H9 (cell line): ENCODE results near the gene SBK2. TPM values are rescaled to one million over a fixed set of nuclear protein-coding genes. Genes with fewer than 3 reads are reported as not detected.

Experiments used
- DNase-seq: peaks from one replicate; pipeline ENCODE4 v3.0.0-alpha.2; 2017
- H2AFZ ChIP-seq: one replicate; pipeline ENCODE4 v1.6.1; 2013; ENCODE audit warnings: mild to moderate bottlenecking, low read length, control low read depth, moderate library complexity
- H2AK5ac ChIP-seq: 2 replicates; pipeline ENCODE4 v1.6.1; 2013; ENCODE audit warnings: low read length, control low read depth, mixed read lengths; ENCODE audit not compliant: insufficient read length
- H2BK120ac ChIP-seq: one replicate; pipeline ENCODE4 v1.6.1; 2013; ENCODE audit warnings: low read depth, mild to moderate bottlenecking, low read length, control low read depth, inconsistent platforms; ENCODE audit not compliant: poor library complexity, severe bottlenecking
- H2BK12ac ChIP-seq: 2 replicates; pipeline ENCODE4 v1.6.1; 2013; ENCODE audit warnings: low read length, control low read depth, mixed read lengths, low read depth; ENCODE audit not compliant: insufficient read length
- H2BK15ac ChIP-seq: 2 replicates; pipeline ENCODE4 v1.6.1; 2013; ENCODE audit warnings: low read depth, low read length, control low read depth
- H2BK20ac ChIP-seq: one replicate; pipeline ENCODE4 v1.6.1; 2013; ENCODE audit warnings: low read depth, mild to moderate bottlenecking, low read length, control low read depth, inconsistent platforms; ENCODE audit not compliant: poor library complexity, severe bottlenecking
- H2BK5ac ChIP-seq: 2 replicates; pipeline ENCODE4 v1.6.1; 2013; ENCODE audit warnings: low read length, control low read depth, mixed read lengths; ENCODE audit not compliant: insufficient read length
- H3K14ac ChIP-seq: 2 replicates; pipeline ENCODE4 v1.6.1; 2013; ENCODE audit warnings: low read length, control low read depth; ENCODE audit not compliant: insufficient read depth
- H3K18ac ChIP-seq: 2 replicates; pipeline ENCODE4 v1.6.1; 2013; ENCODE audit warnings: low read depth, mild to moderate bottlenecking, mixed read lengths, low read length, control low read depth; ENCODE audit not compliant: insufficient read length
- H3K23ac ChIP-seq: 2 replicates; pipeline ENCODE4 v1.6.1; 2013; ENCODE audit warnings: low read length, control low read depth, mixed read lengths, low read depth; ENCODE audit not compliant: insufficient read length
- H3K23me2 ChIP-seq: 2 replicates; pipeline ENCODE4 v1.6.1; 2013; ENCODE audit warnings: low read depth, mild to moderate bottlenecking, mixed read lengths, low read length, control low read depth; ENCODE audit not compliant: insufficient read length, poor library complexity, severe bottlenecking
- H3K27ac ChIP-seq: 2 replicates; pipeline ENCODE4 v1.5.1; 2013; ENCODE audit warnings: low read length, control low read depth, mixed read lengths, low read depth; ENCODE audit not compliant: insufficient read length
- H3K27me3 ChIP-seq: 2 replicates; pipeline ENCODE4 v1.6.1; 2013; ENCODE audit warnings: low read length, control low read depth, inconsistent platforms; ENCODE audit not compliant: insufficient read depth
- H3K4ac ChIP-seq: 2 replicates; pipeline ENCODE4 v1.6.1; 2013; ENCODE audit warnings: low read depth, mild to moderate bottlenecking, control low read depth, inconsistent platforms, low read length, moderate library complexity
- H3K4me1 ChIP-seq: 2 replicates; pipeline ENCODE4 v1.6.1; 2013; ENCODE audit warnings: low read length, control low read depth, inconsistent platforms; ENCODE audit not compliant: insufficient read depth
- H3K4me2 ChIP-seq: 2 replicates; pipeline ENCODE4 v1.6.1; 2013; ENCODE audit warnings: low read length, control low read depth, mixed read lengths; ENCODE audit not compliant: insufficient read length, insufficient read depth
- H3K56ac ChIP-seq: 2 replicates; pipeline ENCODE4 v1.6.1; 2013; ENCODE audit warnings: low read depth, mild to moderate bottlenecking, mixed read lengths, low read length, control low read depth; ENCODE audit not compliant: insufficient read length
- H3K79me1 ChIP-seq: 2 replicates; pipeline ENCODE4 v1.6.1; 2013; ENCODE audit warnings: low read depth, mild to moderate bottlenecking, moderate library complexity, low read length, control low read depth, inconsistent platforms; ENCODE audit not compliant: insufficient read depth, poor library complexity, severe bottlenecking
- H3K79me2 ChIP-seq: 2 replicates; pipeline ENCODE4 v1.6.1; 2013; ENCODE audit warnings: low read length, control low read depth, inconsistent platforms; ENCODE audit not compliant: insufficient read depth
- H3K9ac ChIP-seq: 2 replicates; pipeline ENCODE4 v1.6.1; 2013; ENCODE audit warnings: low read length, control low read depth, mixed read lengths; ENCODE audit not compliant: insufficient read length; ENCODE audit errors: extremely low read depth
- H3K9me3 ChIP-seq: one replicate; pipeline ENCODE4 v1.6.1; 2013; ENCODE audit warnings: low read depth, low read length, inconsistent platforms; ENCODE audit not compliant: control insufficient read depth
- H3T11ph ChIP-seq: one replicate; pipeline ENCODE4 v1.6.1; 2013; ENCODE audit warnings: mild to moderate bottlenecking, low read length, control low read depth, inconsistent platforms
- H4K20me1 ChIP-seq: one replicate; pipeline ENCODE4 v1.6.1; 2013; ENCODE audit not compliant: control insufficient read depth, insufficient read length, insufficient read depth
- H4K5ac ChIP-seq: 2 replicates; pipeline ENCODE4 v1.6.1; 2013; ENCODE audit warnings: low read depth, mild to moderate bottlenecking, mixed read lengths, low read length, control low read depth; ENCODE audit not compliant: insufficient read length
- H4K8ac ChIP-seq: replicated peaks from 2 replicates; pipeline ENCODE4 v1.6.1; 2013; ENCODE audit warnings: low read length, control low read depth, mixed read lengths, low read depth; ENCODE audit not compliant: insufficient read length
- H4K91ac ChIP-seq: 2 replicates; pipeline ENCODE4 v1.6.1; 2013; ENCODE audit warnings: low read depth, mild to moderate bottlenecking, moderate library complexity, mixed read lengths, low read length, control low read depth; ENCODE audit not compliant: insufficient read length
- H3K27ac Mint-ChIP-seq, 3 experiments: 2 replicates in 2 of 3; 3 replicates in 1 of 3; pipeline ENCODE4 v1.8.0; 2020 to 2021; ENCODE audit warnings: mixed read lengths in 3 of 3, mild to moderate bottlenecking in 1 of 3, moderate library complexity in 1 of 3
- H3K27me3 Mint-ChIP-seq: 2 replicates; pipeline ENCODE4 v1.8.0; 2021; ENCODE audit warnings: low read depth, mild to moderate bottlenecking, moderate library complexity, mixed read lengths
- H3K36me3 Mint-ChIP-seq, 3 experiments: 2 replicates in 2 of 3; 3 replicates in 1 of 3; pipeline ENCODE4 v1.8.0; 2020 to 2021; ENCODE audit warnings: low read depth in 3 of 3, mixed read lengths in 3 of 3; ENCODE audit not compliant: insufficient read depth in 1 of 3
- H3K4me1 Mint-ChIP-seq, 2 experiments: 2 replicates each; pipeline ENCODE4 v1.8.0; 2020; ENCODE audit warnings: mixed read lengths in 2 of 2
- H3K4me3 Mint-ChIP-seq, 2 experiments: 2 replicates in 1 of 2; 3 replicates in 1 of 2; pipeline ENCODE4 v1.8.0; 2020 to 2021; ENCODE audit warnings: mild to moderate bottlenecking in 2 of 2, mixed read lengths in 2 of 2, moderate library complexity in 1 of 2
- H3K9me3 Mint-ChIP-seq, 2 experiments: 2 replicates in 1 of 2; 3 replicates in 1 of 2; pipeline ENCODE4 v1.8.0; 2020; ENCODE audit warnings: mild to moderate bottlenecking in 2 of 2, mixed read lengths in 2 of 2, moderate library complexity in 1 of 2
- CTCF ChIP-seq: fragments of 200-600 bp; sonication (generic); conservative IDR thresholded peaks from 3 replicates; pipeline ENCODE4 v1.8.0; 2021; ENCODE audit warnings: antibody characterized with exemption, mild to moderate bottlenecking
- WGBS: extraction: QIAGEN DNeasy Blood & Tissue Kit; methylation state at CpG from one replicate; pipeline ENCODE4 v1.1.7; 2013; ENCODE audit warnings: missing lambda C conversion rate, low lambda C conversion rate, mixed read lengths; ENCODE audit not compliant: insufficient read length; ENCODE audit errors: extremely low coverage; 5-methylcytosine and 5-hydroxymethylcytosine counted together
- total RNA-seq: library from RNA; stranded (reverse); gene quantifications from 2 replicates; pipeline ENCODE4 v1.2.1, GENCODE V29; 2021

Gene SBK2
- total RNA-seq, 1 experiment from 2014 or later, result 2.8 TPM

- Mint-ChIP-seq H3K27ac (peak within 1 kb of the TSS; percentile 92 to 97 (median 96); a peak in 5 of 7 replicates), H3K36me3 (peaks cover 2 to 9% (median 8%) of the 10 kb centered on the region in 3 experiments; a peak in 5 of 7 replicates), H3K4me1 (peaks cover 14 to 42% of the 10 kb centered on the region in 2 experiments), H3K9me3 (no peaks in the 10 kb centered on the region), H3K27me3 (no peaks in the 10 kb centered on the region; the same call in 1 of the 2 replicates), H3K4me3 (peak within 1 kb of the TSS; percentile 86 to 93)
- TF ChIP-seq CTCF, result no peak
- H2BK15ac ChIP-seq, result no peak within 1 kb of the TSS
- H3K4me1 ChIP-seq, result peaks cover 3% of the 10 kb centered on the region
- no peak within 1 kb of the TSS for H3K23ac ChIP-seq
- no peak within 1 kb of the TSS for H4K91ac ChIP-seq
- no peak within 1 kb of the TSS for H2BK12ac ChIP-seq
- H2AFZ ChIP-seq, result no peak within 1 kb of the TSS
- H3K79me1 ChIP-seq, result no peaks in the 10 kb centered on the region
- H3K14ac ChIP-seq, result 0 out of 2 replicates have a peak within 1 kb of the TSS, but pooled peaks have one; percentile 17
- no peaks in the 10 kb centered on the region for H4K20me1 ChIP-seq
- H3K23me2 ChIP-seq, result peaks cover 8% of the 10 kb centered on the region
- WGBS, result no CpG with 5 or more reads among the region's 78 CpGs
- H2BK5ac ChIP-seq, result no peak within 1 kb of the TSS
- peak; percentile 91 for DNase-seq
- H3K56ac ChIP-seq, result no peak within 1 kb of the TSS
- H3K27ac ChIP-seq, result no peak within 1 kb of the TSS
- H3K18ac ChIP-seq, result peak within 1 kb of the TSS; percentile 24
- H3T11ph ChIP-seq, result no peak within 1 kb of the TSS
- H3K9me3 ChIP-seq, result no peaks in the 10 kb centered on the region
- H3K79me2 ChIP-seq, result no peaks in the 10 kb centered on the region
- peak within 1 kb of the TSS; percentile 52 for H3K4me2 ChIP-seq
- H3K27me3 ChIP-seq, result no peaks in the 10 kb centered on the region
- no peak within 1 kb of the TSS for H2BK20ac ChIP-seq
- H2AK5ac ChIP-seq, result no peak within 1 kb of the TSS
- H2BK120ac ChIP-seq, result no peak within 1 kb of the TSS
- H4K5ac ChIP-seq, result no peak within 1 kb of the TSS
- no peak within 1 kb of the TSS for H4K8ac ChIP-seq
- H3K4ac ChIP-seq, result no peak within 1 kb of the TSS
- peak within 1 kb of the TSS; percentile 27 for H3K9ac ChIP-seq
Observed at GRCh38 chr19:55484593-55485438, 52.1 kb downstream of the SBK2 start, which contains the start of gene NAT14. TSS of gene NAT14 (plus strand) at chr19:55485188. CDS start at chr19:55485709, 521 bp downstream.
